ENCODE data around the gene POLQ.

Gene POLQ

GRCh38 chr3:121517953-121518655 is 27.7 kb downstream of the POLQ start:
- no peak for DNase-seq (ENCODE audit: insufficient read length, low spot score)
- TF ChIP-seq SPI1 (IDR thresholded peaks at IDR 0.05; ENCODE audit: low read depth, low read length): no peak
- no peak for TF ChIP-seq POLR2AphosphoS5 (IDR thresholded peaks at IDR 0.05; ENCODE audit: low read depth, low read length)
- no peak for TF ChIP-seq POLR2A (IDR thresholded peaks at IDR 0.05; ENCODE audit: low read depth, low read length)
- TF ChIP-seq PAX5 (IDR thresholded peaks at IDR 0.05; ENCODE audit: insufficient read depth, low read length, severe bottlenecking): no peak
- FAIRE-seq: peak; percentile 76

- TF ChIP-seq POU2F2 (IDR thresholded peaks at IDR 0.05; ENCODE audit: low read depth, low read length) (no peak), POLR2AphosphoS5 (IDR thresholded peaks at IDR 0.05; ENCODE audit: low read depth, low read length) (no peak), SPI1 (IDR thresholded peaks at IDR 0.05; ENCODE audit: low read depth, low read length) (no peak), TAF1 (IDR thresholded peaks at IDR 0.05; ENCODE audit: low read depth, low read length) (no peak), POLR2A (IDR thresholded peaks at IDR 0.05; ENCODE audit: low read depth, low read length) (no peak), PAX5 (IDR thresholded peaks at IDR 0.05; ENCODE audit: insufficient read depth, low read length, severe bottlenecking) (no peak)
- FAIRE-seq: no peak
- DNase-seq (ENCODE audit: insufficient read length, low spot score): no peak
These were observed 29.9 kb downstream of the POLQ start for GRCh38 chr3:121515862-121516261.

GRCh38 chr3:121515313-121515712 is 30.5 kb downstream of the POLQ start:
- no peak for FAIRE-seq
- no peak for DNase-seq (ENCODE audit: insufficient read length, low spot score)
- TF ChIP-seq POU2F2 (IDR thresholded peaks at IDR 0.05; ENCODE audit: low read depth, low read length) (no peak), POLR2A (IDR thresholded peaks at IDR 0.05; ENCODE audit: low read depth, low read length) (no peak), SPI1 (IDR thresholded peaks at IDR 0.05; ENCODE audit: low read depth, low read length) (no peak), PAX5 (IDR thresholded peaks at IDR 0.05; ENCODE audit: insufficient read depth, low read length, severe bottlenecking) (no peak), TAF1 (IDR thresholded peaks at IDR 0.05; ENCODE audit: low read depth, low read length) (no peak)

GRCh38 chr3:121514496-121514895 is 31.3 kb downstream of the POLQ start:
- no peak for TF ChIP-seq POLR2AphosphoS5 (IDR thresholded peaks at IDR 0.05; ENCODE audit: low read depth, low read length)
- TF ChIP-seq TAF1 (IDR thresholded peaks at IDR 0.05; ENCODE audit: low read depth, low read length): no peak
- TF ChIP-seq POLR2A (IDR thresholded peaks at IDR 0.05; ENCODE audit: low read depth, low read length): no peak
- TF ChIP-seq POU2F2 (IDR thresholded peaks at IDR 0.05; ENCODE audit: low read depth, low read length): no peak
- TF ChIP-seq SPI1 (IDR thresholded peaks at IDR 0.05; ENCODE audit: low read depth, low read length): no peak
- no peak for TF ChIP-seq PAX5 (IDR thresholded peaks at IDR 0.05; ENCODE audit: insufficient read depth, low read length, severe bottlenecking)
- FAIRE-seq (no peak), DNase-seq (ENCODE audit: insufficient read length, low spot score) (no peak)

DNA sequence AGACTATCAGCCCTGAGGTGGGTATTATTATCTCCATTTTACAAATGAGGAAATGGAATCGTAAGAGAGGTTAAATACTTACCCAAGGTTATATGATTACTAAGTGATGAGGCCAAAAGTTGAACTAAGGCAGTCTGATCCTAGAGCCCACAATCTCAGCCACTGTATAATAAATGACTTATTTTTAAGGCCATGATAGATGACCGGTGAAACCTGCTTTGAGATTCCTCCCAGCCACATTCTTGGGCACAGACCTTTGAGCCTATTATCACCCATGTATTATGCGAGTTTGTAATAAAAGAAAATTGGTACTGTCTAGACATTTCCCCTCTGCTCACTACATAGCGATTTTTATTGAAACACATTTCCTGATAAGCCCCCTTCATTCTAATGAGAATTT is 37.4 kb downstream of the POLQ start:
- TF ChIP-seq PAX5 (IDR thresholded peaks at IDR 0.05; ENCODE audit: insufficient read depth, low read length, severe bottlenecking): no peak
- no peak for TF ChIP-seq POLR2AphosphoS5 (IDR thresholded peaks at IDR 0.05; ENCODE audit: low read depth, low read length)
- no peak for TF ChIP-seq POU2F2 (IDR thresholded peaks at IDR 0.05; ENCODE audit: low read depth, low read length)
- TF ChIP-seq TAF1 (IDR thresholded peaks at IDR 0.05; ENCODE audit: low read depth, low read length): no peak
- no peak for TF ChIP-seq POLR2A (IDR thresholded peaks at IDR 0.05; ENCODE audit: low read depth, low read length)
- no peak for TF ChIP-seq SPI1 (IDR thresholded peaks at IDR 0.05; ENCODE audit: low read depth, low read length)
- DNase-seq (ENCODE audit: insufficient read length, low spot score) (no peak), FAIRE-seq (no peak)

- DNase-seq (ENCODE audit: insufficient read length, low spot score): no peak
- no peak for FAIRE-seq
- no peak for TF ChIP-seq PAX5 (IDR thresholded peaks at IDR 0.05; ENCODE audit: insufficient read depth, low read length, severe bottlenecking)
- TF ChIP-seq TAF1 (IDR thresholded peaks at IDR 0.05; ENCODE audit: low read depth, low read length): no peak
- TF ChIP-seq SPI1 (IDR thresholded peaks at IDR 0.05; ENCODE audit: low read depth, low read length): no peak
- TF ChIP-seq POLR2A (IDR thresholded peaks at IDR 0.05; ENCODE audit: low read depth, low read length): no peak
- TF ChIP-seq POLR2AphosphoS5 (IDR thresholded peaks at IDR 0.05; ENCODE audit: low read depth, low read length): no peak
- no peak for TF ChIP-seq POU2F2 (IDR thresholded peaks at IDR 0.05; ENCODE audit: low read depth, low read length)
These were observed 40.5 kb downstream of the POLQ start for GRCh38 chr3:121505256-121505655.

DNA sequence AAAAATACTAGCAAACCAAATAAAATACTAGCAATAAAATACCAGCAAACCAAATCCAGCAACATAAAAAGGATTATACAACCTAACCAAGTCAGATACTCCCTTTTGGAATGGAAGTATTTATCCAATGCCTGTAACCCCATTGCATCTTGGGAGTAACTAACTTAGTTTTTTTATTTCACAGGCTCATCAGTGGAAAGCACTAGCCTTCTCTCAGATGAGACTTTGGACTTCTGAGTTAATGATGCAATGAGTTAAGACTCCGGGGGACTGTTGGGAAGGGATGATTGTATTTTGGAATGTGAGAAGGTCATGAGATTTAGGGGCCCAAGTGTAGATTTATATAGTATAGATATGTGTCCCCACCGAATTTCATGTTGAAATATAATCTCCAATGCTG is 41.2 kb downstream of the POLQ start:
- no peak for DNase-seq (ENCODE audit: insufficient read length, low spot score)
- TF ChIP-seq TAF1 (IDR thresholded peaks at IDR 0.05; ENCODE audit: low read depth, low read length): no peak
- FAIRE-seq: no peak

DNA sequence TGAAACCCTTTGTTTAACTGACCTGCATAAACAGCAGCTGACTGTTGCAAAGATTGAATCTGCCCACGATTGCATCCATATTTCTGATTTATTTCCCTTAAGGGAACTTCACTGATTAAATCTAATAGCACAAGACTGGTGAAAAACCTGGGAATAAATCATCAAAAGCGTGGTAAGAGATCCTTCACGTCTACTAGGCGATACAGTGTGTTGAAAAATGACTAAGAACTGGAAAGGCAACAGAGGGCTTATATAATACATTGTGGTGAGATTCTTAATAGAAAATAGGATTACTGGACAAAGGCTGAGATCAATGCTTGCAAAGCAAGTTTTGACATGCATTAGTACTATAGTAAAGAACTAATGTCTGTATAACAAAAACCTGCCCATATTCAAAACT is 49.0 kb downstream of the POLQ start:
- FAIRE-seq: no peak
- TF ChIP-seq TAF1 (IDR thresholded peaks at IDR 0.05; ENCODE audit: low read depth, low read length) (no peak), POU2F2 (IDR thresholded peaks at IDR 0.05; ENCODE audit: low read depth, low read length) (no peak), POLR2A (IDR thresholded peaks at IDR 0.05; ENCODE audit: low read depth, low read length) (no peak), POLR2AphosphoS5 (IDR thresholded peaks at IDR 0.05; ENCODE audit: low read depth, low read length) (no peak), PAX5 (IDR thresholded peaks at IDR 0.05; ENCODE audit: insufficient read depth, low read length, severe bottlenecking) (no peak), SPI1 (IDR thresholded peaks at IDR 0.05; ENCODE audit: low read depth, low read length) (no peak)
- no peak for DNase-seq (ENCODE audit: insufficient read length, low spot score)

DNA sequence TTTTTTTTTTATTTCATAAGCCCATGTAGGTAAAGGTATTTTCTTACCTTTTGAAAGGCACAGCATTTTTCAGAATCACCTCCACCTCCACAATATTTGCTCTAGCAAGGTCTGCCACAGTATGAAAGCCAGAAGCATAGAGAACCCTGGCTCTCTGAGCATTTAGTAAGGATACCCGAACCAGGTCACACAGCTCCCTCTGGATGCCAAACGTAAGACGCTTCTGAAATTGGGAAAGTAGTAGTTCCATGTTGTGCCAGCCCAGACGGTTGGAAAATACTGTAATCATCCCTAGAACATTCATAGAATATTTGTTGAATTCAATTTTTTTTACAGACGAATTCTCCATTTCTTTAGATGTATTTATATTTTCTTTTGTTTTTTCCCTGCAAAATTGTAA is 52.4 kb downstream of the POLQ start:
- no peak for DNase-seq (ENCODE audit: insufficient read length, low spot score)
- TF ChIP-seq POLR2A (IDR thresholded peaks at IDR 0.05; ENCODE audit: low read depth, low read length) (no peak), TAF1 (IDR thresholded peaks at IDR 0.05; ENCODE audit: low read depth, low read length) (no peak), PAX5 (IDR thresholded peaks at IDR 0.05; ENCODE audit: insufficient read depth, low read length, severe bottlenecking) (no peak), SPI1 (IDR thresholded peaks at IDR 0.05; ENCODE audit: low read depth, low read length) (no peak), POLR2AphosphoS5 (IDR thresholded peaks at IDR 0.05; ENCODE audit: low read depth, low read length) (no peak), POU2F2 (IDR thresholded peaks at IDR 0.05; ENCODE audit: low read depth, low read length) (no peak)
- FAIRE-seq: no peak

- no peak for DNase-seq (ENCODE audit: insufficient read length, low spot score)
- FAIRE-seq: no peak
- no peak for TF ChIP-seq SPI1 (IDR thresholded peaks at IDR 0.05; ENCODE audit: low read depth, low read length)
- no peak for TF ChIP-seq POU2F2 (IDR thresholded peaks at IDR 0.05; ENCODE audit: low read depth, low read length)
- TF ChIP-seq TAF1 (IDR thresholded peaks at IDR 0.05; ENCODE audit: low read depth, low read length): no peak
- TF ChIP-seq POLR2A (IDR thresholded peaks at IDR 0.05; ENCODE audit: low read depth, low read length): no peak
- TF ChIP-seq PAX5 (IDR thresholded peaks at IDR 0.05; ENCODE audit: insufficient read depth, low read length, severe bottlenecking): no peak
- no peak for TF ChIP-seq POLR2AphosphoS5 (IDR thresholded peaks at IDR 0.05; ENCODE audit: low read depth, low read length)
These were observed 54.0 kb downstream of the POLQ start for GRCh38 chr3:121491683-121492320.

All from GM12891 (cell line).